Esophagus (tissue), 2 donors: Measurements from ENCODE around the gene DOK6. TPM values are rescaled to one million over a fixed set of nuclear protein-coding genes. Genes with fewer than 3 reads are reported as not detected.

ENCODE experiments used
- H3K27ac ChIP-seq, 2 donors: one replicate each; pipeline ENCODE4 v1.5.1; 2013; ENCODE audit warnings: low read depth in 2 of 2, mild to moderate bottlenecking in 2 of 2, inconsistent platforms in 1 of 2, low read length in 1 of 2, moderate library complexity in 1 of 2
- H3K27me3 ChIP-seq, 2 donors: one replicate each; pipeline ENCODE4 v1.6.1; 2013; ENCODE audit warnings: low read length in 2 of 2, control low read depth in 1 of 2, mild to moderate bottlenecking in 1 of 2; ENCODE audit not compliant: insufficient read depth in 2 of 2, control insufficient read depth in 1 of 2
- H3K36me3 ChIP-seq, 2 donors: one replicate each; pipeline ENCODE4 v1.6.1; 2013; ENCODE audit warnings: low read length in 1 of 2; ENCODE audit not compliant: control insufficient read depth in 2 of 2, insufficient read depth in 2 of 2
- H3K4me1 ChIP-seq, 2 donors: one replicate each; pipeline ENCODE4 v1.6.1; 2013; ENCODE audit warnings: low read length in 1 of 2; ENCODE audit not compliant: control insufficient read depth in 2 of 2, insufficient read depth in 2 of 2
- H3K4me3 ChIP-seq, 2 donors: one replicate each; pipeline ENCODE4 v1.5.1; 2013; ENCODE audit warnings: low read length in 2 of 2, mild to moderate bottlenecking in 2 of 2, low read depth in 1 of 2, moderate library complexity in 1 of 2
- H3K9me3 ChIP-seq, 2 donors: one replicate each; pipeline ENCODE4 v1.6.1; 2013; ENCODE audit warnings: mild to moderate bottlenecking in 2 of 2, low read depth in 1 of 2, low read length in 1 of 2, moderate library complexity in 1 of 2; ENCODE audit not compliant: control insufficient read depth in 2 of 2, insufficient read depth in 1 of 2
- WGBS, 2 donors: extraction: QIAGEN DNeasy Blood & Tissue Kit; methylation state at CpG; one replicate each; pipeline ENCODE4 v1.1.7; 2013; 5-methylcytosine and 5-hydroxymethylcytosine counted together
- polyA plus RNA-seq, 2 donors: library from polyadenylated mRNA; stranded (reverse); fragments of 200-250 nt; gene quantifications; one replicate each; pipeline ENCODE4 v1.2.3, GENCODE V29; 2013
- donor health status: healthy with polysubstance abuse.
- donor health status: Bipolar disorder and iron deficiency.

Gene DOK6
- polyA plus RNA-seq, 2 donors, result 0.07 to 0.10 TPM

- Histone ChIP-seq H3K4me3 (no peak overlapping the region), H3K27me3 (no peaks in the 10 kb centered on the region), H3K4me1 (no peaks in the 10 kb centered on the region), H3K9me3 (no peaks in the 10 kb centered on the region), H3K27ac (no peak overlapping the region), H3K36me3 (no peaks in the 10 kb centered on the region)
- WGBS, 2 donors, result 58 to 72% methylated on average over 2 of the region's 2 CpGs
Observed at GRCh38 chr18:69674966-69675365, 274.3 kb downstream of the DOK6 start.

DNA sequence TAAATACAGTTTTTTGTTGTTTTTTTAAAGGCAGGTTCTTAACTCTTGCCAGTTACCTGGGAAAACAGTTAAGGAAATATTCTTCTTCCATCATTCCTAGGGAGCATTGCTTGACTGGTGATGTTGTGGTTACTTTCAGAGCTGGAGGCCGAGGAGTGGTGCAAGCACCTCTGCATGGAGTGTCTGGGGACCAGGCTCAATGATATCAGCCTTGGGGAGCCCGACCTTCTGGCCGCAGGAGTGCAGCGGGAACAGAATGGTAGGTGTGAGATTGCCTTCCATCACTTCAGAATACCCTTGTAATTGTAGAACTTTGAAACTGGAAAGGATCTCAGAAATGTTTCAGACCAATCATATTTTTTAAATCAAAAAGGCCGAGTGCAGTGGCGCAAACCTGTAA, 276.9 kb downstream of the DOK6 start:
- Histone ChIP-seq H3K4me1 (no peaks in the 10 kb centered on the region), H3K27ac (no peak overlapping the region), H3K36me3 (no peaks in the 10 kb centered on the region), H3K27me3 (no peaks in the 10 kb centered on the region), H3K4me3 (no peak overlapping the region), H3K9me3 (no peaks in the 10 kb centered on the region)
- WGBS, 2 donors, result 87 to 89% methylated on average over 6 of the region's 6 CpGs

DNA sequence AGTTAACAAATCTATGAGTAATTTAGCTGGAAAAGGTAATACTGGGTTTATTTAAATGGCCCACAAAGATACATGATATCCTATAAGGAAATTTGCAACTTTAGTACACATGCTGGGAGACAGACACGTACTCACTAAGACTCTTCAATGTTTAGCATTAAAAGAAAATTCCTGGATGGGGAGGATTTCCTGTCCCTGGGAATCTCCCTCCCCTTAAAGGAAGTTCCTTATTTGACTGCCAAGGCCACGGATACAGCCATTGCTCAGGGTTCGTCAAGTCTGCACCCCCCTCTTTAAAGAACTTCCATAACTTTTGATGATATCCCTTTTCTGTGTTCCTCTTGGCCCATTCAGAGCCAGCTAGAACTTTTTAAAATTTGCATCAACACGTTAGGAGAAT, 279.4 kb downstream of the DOK6 start:
- no peaks in the 10 kb centered on the region for H3K4me1 ChIP-seq
- no peaks in the 10 kb centered on the region for H3K27me3 ChIP-seq
- 68% methylated on average over 4 of the region's 4 CpGs for WGBS, 2 donors
- no peaks in the 10 kb centered on the region for H3K36me3 ChIP-seq
- H3K27ac ChIP-seq, result no peak overlapping the region
- H3K4me3 ChIP-seq, result no peak overlapping the region
- no peaks in the 10 kb centered on the region for H3K9me3 ChIP-seq

DNA sequence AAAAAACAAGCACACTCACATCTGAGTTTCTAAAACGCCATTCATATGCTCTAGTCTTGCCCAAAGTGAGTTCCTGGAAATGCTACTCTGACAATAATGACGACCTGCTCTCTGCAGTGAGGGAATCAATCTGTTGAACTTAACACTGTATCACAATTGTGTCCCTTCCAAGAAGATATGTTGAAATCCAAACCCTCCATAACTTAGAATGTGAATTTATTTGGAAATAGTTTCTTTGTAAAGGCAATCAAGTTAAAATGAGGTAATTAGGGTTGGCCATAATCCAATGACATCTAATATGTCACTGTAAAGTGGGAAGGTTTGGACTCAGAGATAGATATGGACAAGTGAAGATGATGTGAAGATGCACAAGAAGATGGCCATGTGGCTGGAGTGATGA, 282.5 kb downstream of the DOK6 start:
- Histone ChIP-seq H3K9me3 (no peaks in the 10 kb centered on the region), H3K4me3 (no peak overlapping the region), H3K4me1 (no peaks in the 10 kb centered on the region), H3K27me3 (no peaks in the 10 kb centered on the region), H3K27ac (no peak overlapping the region), H3K36me3 (no peaks in the 10 kb centered on the region)
- 70% methylated on average over 2 of the region's 2 CpGs for WGBS, 2 donors

GRCh38 chr18:69684789-69685188, 284.1 kb downstream of the DOK6 start:
- Histone ChIP-seq H3K27ac (no peak overlapping the region), H3K4me1 (no peaks in the 10 kb centered on the region), H3K36me3 (no peaks in the 10 kb centered on the region), H3K27me3 (no peaks in the 10 kb centered on the region), H3K9me3 (no peaks in the 10 kb centered on the region), H3K4me3 (no peak overlapping the region)
- WGBS, 2 donors, result 83 to 85% methylated on average over 2 of the region's 2 CpGs

GRCh38 chr18:69686861-69687260, 286.2 kb downstream of the DOK6 start:
- no peaks in the 10 kb centered on the region for H3K36me3 ChIP-seq
- no peaks in the 10 kb centered on the region for H3K4me1 ChIP-seq
- no peak overlapping the region for H3K4me3 ChIP-seq
- H3K27me3 ChIP-seq, result no peaks in the 10 kb centered on the region
- H3K9me3 ChIP-seq, result no peaks in the 10 kb centered on the region
- no peak overlapping the region for H3K27ac ChIP-seq
- 0% methylated on average over 1 of the region's 1 CpG for WGBS, 2 donors

DNA sequence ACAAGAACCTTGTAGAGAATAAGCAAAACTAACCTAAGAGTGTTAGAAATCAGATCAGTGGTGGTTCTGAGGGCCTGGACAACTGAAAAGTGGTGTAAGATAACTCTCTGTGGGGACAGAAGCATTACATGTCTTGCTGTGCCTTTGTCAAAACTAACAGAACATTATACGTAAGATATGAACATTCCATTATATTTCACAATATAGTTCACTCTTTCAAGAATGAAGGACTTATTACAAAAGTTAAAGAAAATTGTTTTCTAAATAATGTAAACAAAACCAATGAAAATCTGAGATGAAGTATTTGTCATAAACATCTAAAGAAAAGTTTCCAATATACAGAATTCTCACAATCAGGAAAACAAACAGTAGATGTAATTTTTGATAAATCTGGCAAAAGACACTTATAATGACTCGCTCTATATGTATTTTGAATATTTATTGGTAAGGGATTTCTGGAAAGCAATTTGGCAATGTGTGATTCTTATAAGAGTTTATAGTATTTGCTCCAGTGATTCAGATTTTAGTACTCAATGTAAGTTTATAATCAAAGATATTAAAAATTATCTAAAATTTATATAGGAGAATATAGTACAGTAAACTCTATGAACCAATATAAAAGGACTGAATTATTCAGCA, 288.6 kb downstream of the DOK6 start:
- Histone ChIP-seq H3K4me1 (no peaks in the 10 kb centered on the region), H3K9me3 (no peaks in the 10 kb centered on the region), H3K4me3 (no peak overlapping the region), H3K27ac (no peak overlapping the region), H3K27me3 (no peaks in the 10 kb centered on the region), H3K36me3 (no peaks in the 10 kb centered on the region)
- 87 to 90% methylated on average over 2 of the region's 2 CpGs for WGBS, 2 donors

DNA sequence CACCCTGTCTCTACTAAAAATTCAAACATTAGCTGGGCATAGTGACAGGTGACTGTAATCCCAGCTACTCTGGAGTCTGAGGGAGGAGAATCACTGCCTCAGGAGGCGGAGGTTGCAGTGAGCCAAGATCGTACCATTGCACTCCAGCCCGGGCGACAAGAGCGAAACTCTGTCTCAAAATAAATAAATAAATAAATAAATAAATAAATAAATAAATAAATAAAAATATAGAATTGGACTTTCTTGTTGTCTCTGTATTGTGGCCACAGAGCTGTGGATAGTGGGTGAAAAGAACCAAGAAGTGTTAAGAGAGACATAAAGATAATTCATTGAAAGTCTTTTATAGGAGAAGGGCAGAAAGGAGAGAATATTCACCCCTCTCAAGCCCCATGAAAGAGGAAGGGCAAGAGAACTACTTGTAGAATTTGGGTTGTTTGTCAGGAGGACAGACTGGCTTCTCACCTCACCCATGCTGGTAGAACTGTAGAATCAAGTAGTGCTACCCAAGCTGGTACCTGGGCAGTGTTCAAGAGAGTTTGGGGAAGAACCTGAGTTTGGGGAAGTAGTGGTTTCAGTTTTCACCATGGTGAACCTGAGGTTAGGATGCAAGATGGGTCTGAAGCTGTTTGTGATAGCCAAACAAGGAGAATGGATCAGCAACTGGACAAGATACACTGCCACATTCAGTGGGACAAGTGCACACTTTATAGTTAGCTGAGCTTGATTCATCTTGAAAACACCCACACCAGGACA, 290.5 kb downstream of the DOK6 start:
- 95 to 99% methylated on average over 5 of the region's 5 CpGs for WGBS, 2 donors
- H3K4me3 ChIP-seq, result no peak overlapping the region

DNA sequence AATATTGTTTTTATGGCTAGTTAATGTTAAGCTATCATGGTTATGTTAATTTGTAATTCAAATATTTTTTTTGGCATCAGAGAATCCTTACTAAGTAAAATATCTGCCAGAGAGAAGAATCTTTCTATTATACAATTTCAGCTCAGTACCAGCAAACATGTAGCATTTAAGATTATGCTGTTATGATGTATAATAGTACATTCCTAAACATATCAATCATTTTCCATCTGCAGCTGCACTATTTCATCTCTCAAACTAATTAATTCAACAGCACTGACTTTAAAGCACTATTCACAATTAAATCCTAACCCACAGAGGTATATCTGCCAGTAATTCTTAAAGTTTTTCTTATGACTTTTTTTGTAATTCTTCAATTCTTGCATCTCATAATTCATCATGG, 296.4 kb downstream of the DOK6 start:
- Histone ChIP-seq H3K27me3 (no peaks in the 10 kb centered on the region), H3K4me1 (no peaks in the 10 kb centered on the region), H3K4me3 (no peak overlapping the region), H3K36me3 (no peaks in the 10 kb centered on the region), H3K27ac (no peak overlapping the region), H3K9me3 (no peaks in the 10 kb centered on the region)

More for the DNA sequence above, 290.5 kb downstream of the DOK6 start:
- Histone ChIP-seq H3K36me3 (no peaks in the 10 kb centered on the region), H3K27me3 (no peaks in the 10 kb centered on the region), H3K4me1 (no peaks in the 10 kb centered on the region), H3K27ac (no peak overlapping the region), H3K9me3 (no peaks in the 10 kb centered on the region)

DNA sequence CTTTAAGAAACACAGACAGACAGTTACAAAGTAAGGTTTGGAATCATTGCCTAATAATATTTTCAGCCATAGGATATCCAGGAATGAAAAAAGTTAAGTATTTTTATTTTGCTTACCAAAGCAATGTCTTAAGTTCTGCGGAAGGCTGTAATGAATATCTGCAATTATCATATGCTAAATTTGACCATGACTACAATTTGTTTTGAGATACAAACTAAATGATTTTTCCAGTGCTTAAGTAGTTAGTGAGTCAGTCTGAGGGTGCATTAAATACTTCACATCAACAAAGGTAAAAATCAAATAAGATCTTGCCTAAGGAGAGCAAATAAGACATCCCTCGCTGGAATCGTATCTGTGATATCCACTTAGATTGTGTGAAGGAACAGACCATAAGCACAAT, 297.0 kb downstream of the DOK6 start:
- 91 to 92% methylated on average over 3 of the region's 3 CpGs for WGBS, 2 donors

More for the DNA sequence above, 297.0 kb downstream of the DOK6 start:
- no peaks in the 10 kb centered on the region for H3K27me3 ChIP-seq
- no peak overlapping the region for H3K4me3 ChIP-seq
- no peaks in the 10 kb centered on the region for H3K9me3 ChIP-seq
- no peaks in the 10 kb centered on the region for H3K4me1 ChIP-seq
- no peak overlapping the region for H3K27ac ChIP-seq
- no peaks in the 10 kb centered on the region for H3K36me3 ChIP-seq
